Suppressor macrophage treated with lipopolysaccharide for 4 hours (primary cell): ENCODE data around the gene CUTA.
A peak's percentile ranks its signal among the peaks of the same experiment; 100 is the strongest.

ENCODE experiments used
- DNase-seq: peaks from one replicate; pipeline ENCODE4 v3.0.0-alpha.2; 2020

The CUTA gene

GRCh38 chr6:33420491-33421343 lies 2.8 kb upstream of the CUTA start:
- no peak for DNase-seq

- no peak for DNase-seq
These were observed 1.9 kb upstream of the CUTA start, which contains the start of gene SYNGAP1 for GRCh38 chr6:33419580-33420490. Gene SYNGAP1, plus strand, starts transcription at chr6:33420065. Its CDS starts 200 bp downstream, at chr6:33420265.

- peak; percentile 21 for DNase-seq
These were observed 884 bp upstream of the CUTA start for GRCh38 chr6:33418690-33419291.

GRCh38 chr6:33417128-33417902 lies 592 bp downstream of the CUTA start:
- DNase-seq = peak; percentile 68

GRCh38 chr6:33416386-33417127 lies 1.4 kb downstream of the CUTA start:
- DNase-seq = no peak

GRCh38 chr6:33415831-33416230 lies 2.1 kb downstream of the CUTA start:
- DNase-seq = no peak

- DNase-seq = no peak
These were observed 3.2 kb downstream of the CUTA start for GRCh38 chr6:33414592-33415271.

GRCh38 chr6:33413241-33414120 lies 4.4 kb downstream of the CUTA start:
- DNase-seq = no peak

- DNase-seq = no peak
These were observed 5.5 kb downstream of the CUTA start for GRCh38 chr6:33412140-33413009.

GRCh38 chr6:33411632-33412005 lies 6.3 kb downstream of the CUTA start:
- no peak for DNase-seq

- no peak for DNase-seq
These were observed 6.9 kb downstream of the CUTA start, which contains the start of gene PHF1 for GRCh38 chr6:33410711-33411631. Gene PHF1, plus strand, starts transcription at chr6:33411014. Its CDS starts 1,250 bp downstream, at chr6:33412264.

- peak; percentile 99 for DNase-seq
These were observed 7.7 kb downstream of the CUTA start for GRCh38 chr6:33410050-33410710.

- DNase-seq = peak; percentile 57
These were observed 10.7 kb downstream of the CUTA start for GRCh38 chr6:33407132-33407718.

- no peak for DNase-seq
These were observed 11.8 kb downstream of the CUTA start for GRCh38 chr6:33406126-33406525.

GRCh38 chr6:33405386-33405940 lies 12.4 kb downstream of the CUTA start:
- no peak for DNase-seq

- DNase-seq = no peak
These were observed 13.0 kb downstream of the CUTA start for GRCh38 chr6:33404884-33405283.
